GM18519 (cell line): ENCODE results near the gene RANBP3.
"Not testable (repeated sequence)": the region's sequence is repeated elsewhere in the genome, so short reads cannot be mapped to it uniquely, and the experiment has no call there.

Experiments used
- ATAC-seq: cut with Tn5 transposase; IDR thresholded peaks from one replicate; pipeline ENCODE4 v1.9.1; 2021; ENCODE audit warnings: mild to moderate bottlenecking, moderate library complexity; ENCODE audit not compliant: unreplicated experiment, low FRiP score

RANBP3 gene

GRCh38 chr19:6007866-6008265, 29.9 kb upstream of the RANBP3 start:
- no peak for ATAC-seq

- no peak for ATAC-seq
Measured at GRCh38 chr19:6006896-6007295, 29.0 kb upstream of the RANBP3 start.

GRCh38 chr19:6006070-6006446, 28.1 kb upstream of the RANBP3 start:
- ATAC-seq, result not testable (repeated sequence)

GRCh38 chr19:6005321-6006069, 27.6 kb upstream of the RANBP3 start:
- no peak for ATAC-seq

- no peak for ATAC-seq
Measured at GRCh38 chr19:6003976-6004375, 26.0 kb upstream of the RANBP3 start.

- ATAC-seq, result no peak
Measured at GRCh38 chr19:6002591-6002990, 24.7 kb upstream of the RANBP3 start.

- ATAC-seq, result no peak
Measured at GRCh38 chr19:6000228-6000847, 22.4 kb upstream of the RANBP3 start.

- no peak for ATAC-seq
Measured at GRCh38 chr19:5999693-6000092, 21.8 kb upstream of the RANBP3 start.

- ATAC-seq, result no peak
Measured at GRCh38 chr19:5997371-5997770, 19.4 kb upstream of the RANBP3 start.

- no peak for ATAC-seq
Measured at GRCh38 chr19:5996623-5997320, 18.8 kb upstream of the RANBP3 start.

- ATAC-seq, result no peak
Measured at GRCh38 chr19:5996102-5996501, 18.2 kb upstream of the RANBP3 start.

GRCh38 chr19:5995606-5996005, 17.7 kb upstream of the RANBP3 start:
- no peak for ATAC-seq

GRCh38 chr19:5994405-5995165, 16.6 kb upstream of the RANBP3 start:
- ATAC-seq, result no peak

- no peak for ATAC-seq
Measured at GRCh38 chr19:5993648-5994358, 15.9 kb upstream of the RANBP3 start.

GRCh38 chr19:5993201-5993600, 15.3 kb upstream of the RANBP3 start:
- ATAC-seq, result no peak

GRCh38 chr19:5992756-5993155, 14.8 kb upstream of the RANBP3 start:
- no peak for ATAC-seq

- ATAC-seq, result no peak
Measured at GRCh38 chr19:5991244-5991838, 13.4 kb upstream of the RANBP3 start.

GRCh38 chr19:5990289-5990797, 12.4 kb upstream of the RANBP3 start:
- no peak for ATAC-seq

GRCh38 chr19:5989388-5990074, 11.6 kb upstream of the RANBP3 start:
- ATAC-seq, result no peak
